HG03196 (cell line): ENCODE measurements around the gene TMEM60.
"Not testable (repeated sequence)": the region's sequence is repeated elsewhere in the genome, so short reads cannot be mapped to it uniquely, and the experiment has no call there.

Experiments
- ATAC-seq: cut with Tn5 transposase; IDR thresholded peaks from one replicate; pipeline ENCODE4 v1.9.1; 2021; ENCODE audit not compliant: unreplicated experiment

Gene TMEM60

GRCh38 chr7:77798394-77799077 lies at the start of gene TMEM60, which contains the start of gene PHTF2:
TMEM60 (minus strand) TSS chr7:77798434; CDS start chr7:77794373, 4,061 bp downstream.
PHTF2 (plus strand) TSS chr7:77798773.
- peak; percentile 92 for ATAC-seq

DNA sequence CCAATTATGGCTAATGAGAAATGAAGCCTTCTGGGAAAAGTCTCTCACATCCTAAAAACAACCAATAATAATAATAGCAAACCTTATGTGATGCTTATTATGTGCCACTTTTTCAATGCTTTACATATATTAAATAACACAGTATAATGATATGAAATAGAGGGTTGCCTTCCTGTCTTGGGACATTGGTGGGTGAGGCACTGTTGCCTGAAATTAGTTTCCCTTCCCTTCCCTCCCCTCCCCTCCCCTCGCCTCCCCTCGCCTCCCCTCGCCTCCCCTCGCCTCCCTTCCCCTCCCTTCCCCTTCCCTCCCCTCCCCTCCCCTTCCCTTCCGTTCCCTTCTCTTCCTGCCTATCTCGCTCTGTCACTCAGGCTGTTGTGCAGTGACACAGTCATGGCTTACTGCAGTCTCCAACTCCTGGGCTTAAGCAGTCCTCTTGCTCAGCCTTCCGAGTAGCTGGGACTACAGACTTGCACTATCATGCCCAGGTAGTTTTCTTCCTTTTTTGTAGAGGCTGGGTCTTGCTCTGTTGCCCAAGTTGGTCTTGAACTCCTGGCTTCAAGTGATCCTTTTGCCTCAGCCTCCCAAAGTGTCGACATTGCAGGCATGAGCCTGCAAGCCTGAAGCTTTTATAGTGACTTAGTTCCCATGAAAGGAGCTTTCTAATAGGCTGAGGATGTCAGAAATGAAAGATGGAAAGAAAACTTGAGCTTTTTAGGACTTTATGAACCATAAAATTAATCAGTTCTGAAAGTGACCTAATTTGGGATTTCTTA lies 48.3 kb upstream of the TMEM60 start:
- no peak for ATAC-seq

GRCh38 chr7:77843194-77843593 lies 45.0 kb upstream of the TMEM60 start:
- ATAC-seq = no peak

GRCh38 chr7:77839919-77840318 lies 41.7 kb upstream of the TMEM60 start:
- no peak for ATAC-seq

GRCh38 chr7:77838929-77839491 lies 40.8 kb upstream of the TMEM60 start:
- ATAC-seq = no peak

DNA sequence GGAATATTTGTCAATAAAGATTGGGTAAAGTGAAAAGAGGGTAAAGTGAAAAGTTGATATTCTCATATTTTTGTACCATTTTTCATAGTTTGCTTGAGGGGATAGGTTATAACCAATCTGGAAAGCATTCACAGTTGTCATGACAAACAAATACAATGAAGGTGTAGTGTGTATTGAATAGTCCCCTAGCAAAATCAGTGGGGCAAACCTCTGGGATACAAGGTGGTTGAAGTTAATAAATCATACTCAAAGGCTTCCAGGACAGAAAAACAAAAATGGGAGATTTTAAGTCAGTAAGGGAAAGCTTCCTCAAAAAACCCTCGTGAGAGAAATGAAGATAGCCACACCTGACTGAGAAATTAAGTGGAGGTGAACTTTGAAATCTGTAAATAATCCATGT lies 39.7 kb upstream of the TMEM60 start:
- ATAC-seq = no peak

GRCh38 chr7:77837275-77837674 lies 39.0 kb upstream of the TMEM60 start:
- ATAC-seq = no peak

DNA sequence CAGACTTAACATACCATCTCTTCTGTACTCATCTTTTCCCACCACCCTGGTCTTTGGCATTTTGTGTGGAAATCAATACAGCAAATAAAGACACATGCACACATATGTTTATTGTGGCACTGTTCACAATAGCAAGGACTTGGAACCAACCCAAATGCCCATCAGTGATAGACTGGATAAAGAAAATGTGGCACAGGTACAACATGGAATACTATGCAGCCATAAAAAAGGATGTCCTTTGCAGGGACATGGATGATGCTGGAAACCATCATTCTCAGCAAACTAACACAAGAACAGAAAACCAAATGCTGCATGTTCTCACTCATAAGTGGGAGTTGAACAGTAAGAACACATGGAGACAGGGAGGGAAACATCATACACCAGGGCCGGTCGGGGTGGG lies 38.2 kb upstream of the TMEM60 start:
- ATAC-seq = not testable (repeated sequence)

DNA sequence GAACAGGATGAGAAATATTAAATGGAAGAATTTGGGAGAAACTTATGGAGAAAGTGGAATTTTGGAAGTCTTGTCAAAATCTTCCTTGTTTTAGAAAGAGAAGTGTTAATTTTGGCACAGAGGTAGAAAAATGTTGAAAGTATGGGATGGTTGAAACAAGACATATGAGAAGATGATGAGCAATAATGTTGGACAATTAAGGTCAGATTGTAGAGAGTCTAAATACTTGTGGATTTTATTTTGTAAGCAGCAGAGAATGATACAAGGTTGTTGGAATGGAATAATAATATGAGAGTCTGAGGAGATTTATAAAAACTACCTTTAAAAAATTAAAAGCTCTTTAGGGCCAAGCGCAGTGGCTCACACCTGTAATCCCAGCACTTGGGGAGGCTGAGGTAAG lies 34.9 kb upstream of the TMEM60 start:
- ATAC-seq = no peak

GRCh38 chr7:77831953-77832352 lies 33.7 kb upstream of the TMEM60 start:
- ATAC-seq = no peak

GRCh38 chr7:77831481-77831880 lies 33.2 kb upstream of the TMEM60 start:
- ATAC-seq = no peak

- ATAC-seq = no peak
These were observed 32.6 kb upstream of the TMEM60 start for GRCh38 chr7:77830649-77831355.

GRCh38 chr7:77827999-77828398 lies 29.8 kb upstream of the TMEM60 start:
- ATAC-seq = no peak

DNA sequence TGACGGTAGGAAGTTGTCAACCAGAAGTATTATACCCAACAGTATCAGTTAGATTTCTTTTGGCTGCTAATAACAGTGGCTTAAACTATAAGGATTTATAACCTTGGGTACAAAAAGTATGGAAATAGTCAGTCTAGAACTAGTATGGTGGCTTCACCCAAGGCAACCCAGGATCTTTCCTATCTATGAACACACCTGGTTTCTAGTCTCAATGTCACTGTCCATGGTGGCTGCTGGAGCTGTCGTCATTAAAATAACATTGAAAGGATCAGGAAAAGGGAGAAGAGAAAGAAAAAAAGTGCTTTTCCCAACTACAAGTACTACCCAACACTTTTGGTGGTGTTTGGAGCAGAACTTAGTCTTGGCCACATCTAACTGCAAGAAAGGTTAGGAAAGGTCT lies 28.1 kb upstream of the TMEM60 start:
- no peak for ATAC-seq

- no peak for ATAC-seq
These were observed 26.9 kb upstream of the TMEM60 start for GRCh38 chr7:77825131-77825530.

GRCh38 chr7:77824636-77825035 lies 26.4 kb upstream of the TMEM60 start:
- no peak for ATAC-seq

- no peak for ATAC-seq
These were observed 25.6 kb upstream of the TMEM60 start for GRCh38 chr7:77823787-77824186.

DNA sequence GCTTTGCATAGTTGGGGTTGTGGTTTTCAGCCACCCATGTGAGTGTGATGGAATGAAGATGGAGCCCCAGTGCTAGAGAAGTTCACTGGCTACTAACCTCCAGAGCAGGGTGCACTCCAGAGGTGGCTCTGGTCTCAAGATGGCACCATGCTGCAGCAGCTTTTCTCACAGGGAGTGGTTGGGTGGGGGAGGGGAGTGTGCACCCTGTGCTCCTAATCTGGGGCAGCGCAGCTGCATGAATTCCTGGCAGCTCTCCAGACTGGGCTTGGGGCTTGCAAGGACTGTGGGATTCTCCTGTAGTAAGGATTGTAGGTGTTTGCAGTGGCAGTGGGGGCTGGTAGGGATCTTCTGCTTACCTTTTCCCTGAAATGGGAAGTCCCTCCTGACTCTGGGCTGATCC lies 24.0 kb upstream of the TMEM60 start:
- ATAC-seq = no peak

- ATAC-seq = no peak
These were observed 22.7 kb upstream of the TMEM60 start for GRCh38 chr7:77820967-77821366.

DNA sequence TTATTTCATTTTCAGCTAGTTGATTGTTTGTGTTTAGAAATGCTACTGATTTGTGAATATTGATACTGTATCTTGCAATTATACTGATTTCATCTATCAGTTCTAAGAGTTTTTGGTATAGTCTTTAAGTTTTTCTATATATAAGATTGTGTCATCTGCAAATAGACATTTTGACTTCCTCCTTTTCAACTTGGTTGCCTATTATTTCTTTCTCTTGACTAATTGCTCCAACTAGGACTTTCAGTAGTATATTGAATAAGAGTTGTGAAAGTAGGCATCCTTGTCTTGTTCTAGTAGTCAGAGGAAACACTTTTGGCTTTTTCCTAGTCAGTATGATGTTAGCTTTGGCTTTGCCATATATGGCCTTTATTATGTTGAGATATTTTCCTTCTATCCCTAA lies 20.8 kb upstream of the TMEM60 start:
- no peak for ATAC-seq

GRCh38 chr7:77813180-77813579 lies 14.9 kb upstream of the TMEM60 start:
- no peak for ATAC-seq

DNA sequence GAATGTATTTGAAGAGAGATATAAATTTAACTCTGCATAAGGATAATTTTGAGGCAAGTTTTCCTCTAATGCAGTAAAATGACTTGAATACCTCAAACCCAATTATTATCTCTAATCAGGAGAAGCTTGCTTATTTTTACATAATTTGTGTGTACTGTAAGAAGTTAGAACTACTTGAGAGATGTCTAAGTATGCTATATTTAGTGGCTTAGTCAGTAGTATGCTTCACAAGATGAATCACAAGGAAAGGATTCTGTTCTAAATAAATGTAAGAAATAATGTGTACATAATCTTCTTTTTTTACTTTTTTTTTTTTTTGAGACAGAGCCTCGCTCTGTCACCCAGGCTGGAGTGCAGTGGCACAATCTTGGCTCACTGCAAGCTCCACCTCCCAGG lies 14.1 kb upstream of the TMEM60 start:
- no peak for ATAC-seq
